Measurements from ENCODE around the gene PTPRJ. TPM values are rescaled to one million over a fixed set of nuclear protein-coding genes. Genes with fewer than 3 reads are reported as not detected.
A peak's percentile ranks its signal among the peaks of the same experiment; 100 is the strongest.

Gene PTPRJ
- total RNA-seq, 2 donors from 2014 or later = 33.2 to 83.9 TPM

- ATAC-seq = no peak
- no peaks in the 10 kb centered on the region for H3K9me3 ChIP-seq (ENCODE audit: control insufficient read depth, low read length, poor library complexity, severe bottlenecking)
- Mint-ChIP-seq H3K4me3 (no peak overlapping the region), H3K27me3 (no peaks in the 10 kb centered on the region), H3K27ac (peak overlapping the region; percentile 39), H3K4me1 (peaks cover 13% of the 10 kb centered on the region), H3K36me3 (ENCODE audit: low read depth) (peaks cover 7% of the 10 kb centered on the region)
- DNase-seq = no peak
Measured at GRCh38 chr11:48073031-48073861, 92.9 kb downstream of the PTPRJ start.

GRCh38 chr11:48074425-48075181, 94.2 kb downstream of the PTPRJ start:
- peaks cover 19% of the 10 kb centered on the region for H3K4me1 Mint-ChIP-seq
- no peaks in the 10 kb centered on the region for H3K27me3 Mint-ChIP-seq
- no peak for DNase-seq
- ATAC-seq = no peak
- H3K4me3 Mint-ChIP-seq = no peak overlapping the region
- peaks cover 9% of the 10 kb centered on the region for H3K36me3 Mint-ChIP-seq (ENCODE audit: low read depth)
- no peaks in the 10 kb centered on the region for H3K9me3 ChIP-seq (ENCODE audit: control insufficient read depth, low read length, poor library complexity, severe bottlenecking)
- H3K27ac Mint-ChIP-seq = peak overlapping the region; percentile 19

- DNase-seq (no peak), ATAC-seq (no peak)
- H3K4me1 Mint-ChIP-seq = peaks cover 23% of the 10 kb centered on the region
- no peak overlapping the region for H3K27ac Mint-ChIP-seq
- H3K36me3 Mint-ChIP-seq (ENCODE audit: low read depth) = peaks cover 9% of the 10 kb centered on the region
- no peaks in the 10 kb centered on the region for H3K27me3 Mint-ChIP-seq
- no peak overlapping the region for H3K4me3 Mint-ChIP-seq
- no peaks in the 10 kb centered on the region for H3K9me3 ChIP-seq (ENCODE audit: control insufficient read depth, low read length, poor library complexity, severe bottlenecking)
Measured at GRCh38 chr11:48075637-48076036, 95.3 kb downstream of the PTPRJ start.

- Mint-ChIP-seq H3K4me3 (no peak overlapping the region), H3K27ac (no peak overlapping the region), H3K27me3 (no peaks in the 10 kb centered on the region), H3K36me3 (ENCODE audit: low read depth) (peaks cover 9% of the 10 kb centered on the region), H3K4me1 (peaks cover 32% of the 10 kb centered on the region)
- H3K9me3 ChIP-seq (ENCODE audit: control insufficient read depth, low read length, poor library complexity, severe bottlenecking) = no peaks in the 10 kb centered on the region
- DNase-seq (no peak), ATAC-seq (no peak)
Measured at GRCh38 chr11:48077251-48077650, 96.9 kb downstream of the PTPRJ start.

- Mint-ChIP-seq H3K4me3 (no peak overlapping the region), H3K27ac (no peak overlapping the region), H3K36me3 (ENCODE audit: low read depth) (peaks cover 9% of the 10 kb centered on the region), H3K4me1 (peaks cover 34% of the 10 kb centered on the region), H3K27me3 (no peaks in the 10 kb centered on the region)
- ATAC-seq = no peak
- H3K9me3 ChIP-seq (ENCODE audit: control insufficient read depth, low read length, poor library complexity, severe bottlenecking) = no peaks in the 10 kb centered on the region
- DNase-seq = no peak
Measured at GRCh38 chr11:48078689-48079088, 98.3 kb downstream of the PTPRJ start.

- H3K9me3 ChIP-seq (ENCODE audit: control insufficient read depth, low read length, poor library complexity, severe bottlenecking) = no peaks in the 10 kb centered on the region
- ATAC-seq = no peak
- Mint-ChIP-seq H3K4me1 (peaks cover 34% of the 10 kb centered on the region), H3K4me3 (no peak overlapping the region), H3K36me3 (ENCODE audit: low read depth) (peaks cover 9% of the 10 kb centered on the region), H3K27me3 (no peaks in the 10 kb centered on the region), H3K27ac (no peak overlapping the region)
- DNase-seq = no peak
Measured at GRCh38 chr11:48079596-48079995, 99.2 kb downstream of the PTPRJ start.

- Mint-ChIP-seq H3K27me3 (no peaks in the 10 kb centered on the region), H3K4me3 (no peak overlapping the region), H3K36me3 (ENCODE audit: low read depth) (peaks cover 9% of the 10 kb centered on the region), H3K27ac (peak overlapping the region; percentile 41), H3K4me1 (peaks cover 34% of the 10 kb centered on the region)
- no peak for DNase-seq
- no peak for ATAC-seq
- no peaks in the 10 kb centered on the region for H3K9me3 ChIP-seq (ENCODE audit: control insufficient read depth, low read length, poor library complexity, severe bottlenecking)
Measured at GRCh38 chr11:48080301-48080861, 100.0 kb downstream of the PTPRJ start.

GRCh38 chr11:48081151-48082010, 101.0 kb downstream of the PTPRJ start:
- Mint-ChIP-seq H3K36me3 (ENCODE audit: low read depth) (peaks cover 9% of the 10 kb centered on the region), H3K4me1 (peaks cover 27% of the 10 kb centered on the region), H3K27me3 (no peaks in the 10 kb centered on the region), H3K27ac (peak overlapping the region; percentile 41), H3K4me3 (no peak overlapping the region)
- DNase-seq = no peak
- H3K9me3 ChIP-seq (ENCODE audit: control insufficient read depth, low read length, poor library complexity, severe bottlenecking) = no peaks in the 10 kb centered on the region
- peak; percentile 53 for ATAC-seq

GRCh38 chr11:48082771-48083170, 102.4 kb downstream of the PTPRJ start:
- Mint-ChIP-seq H3K27ac (no peak overlapping the region), H3K36me3 (ENCODE audit: low read depth) (peaks cover 8% of the 10 kb centered on the region), H3K4me1 (peaks cover 30% of the 10 kb centered on the region), H3K4me3 (no peak overlapping the region), H3K27me3 (no peaks in the 10 kb centered on the region)
- H3K9me3 ChIP-seq (ENCODE audit: control insufficient read depth, low read length, poor library complexity, severe bottlenecking) = no peaks in the 10 kb centered on the region
- ATAC-seq = no peak
- no peak for DNase-seq

GRCh38 chr11:48083421-48083820, 103.1 kb downstream of the PTPRJ start:
- DNase-seq (no peak), ATAC-seq (no peak)
- no peak overlapping the region for H3K4me3 Mint-ChIP-seq
- H3K4me1 Mint-ChIP-seq = peaks cover 28% of the 10 kb centered on the region
- H3K9me3 ChIP-seq (ENCODE audit: control insufficient read depth, low read length, poor library complexity, severe bottlenecking) = no peaks in the 10 kb centered on the region
- no peaks in the 10 kb centered on the region for H3K27me3 Mint-ChIP-seq
- H3K27ac Mint-ChIP-seq = no peak overlapping the region
- H3K36me3 Mint-ChIP-seq (ENCODE audit: low read depth) = peaks cover 3% of the 10 kb centered on the region

- peaks cover 24% of the 10 kb centered on the region for H3K4me1 Mint-ChIP-seq
- H3K4me3 Mint-ChIP-seq = no peak overlapping the region
- H3K27me3 Mint-ChIP-seq = no peaks in the 10 kb centered on the region
- no peak for ATAC-seq
- peaks cover 2% of the 10 kb centered on the region for H3K36me3 Mint-ChIP-seq (ENCODE audit: low read depth)
- no peaks in the 10 kb centered on the region for H3K9me3 ChIP-seq (ENCODE audit: control insufficient read depth, low read length, poor library complexity, severe bottlenecking)
- no peak overlapping the region for H3K27ac Mint-ChIP-seq
- no peak for DNase-seq
Measured at GRCh38 chr11:48085688-48086087, 105.3 kb downstream of the PTPRJ start.

- Mint-ChIP-seq H3K4me3 (no peak overlapping the region), H3K36me3 (ENCODE audit: low read depth) (peaks cover 2% of the 10 kb centered on the region), H3K27me3 (no peaks in the 10 kb centered on the region), H3K27ac (no peak overlapping the region), H3K4me1 (peaks cover 20% of the 10 kb centered on the region)
- no peak for ATAC-seq
- no peaks in the 10 kb centered on the region for H3K9me3 ChIP-seq (ENCODE audit: control insufficient read depth, low read length, poor library complexity, severe bottlenecking)
- DNase-seq = no peak
Measured at GRCh38 chr11:48087422-48087821, 107.1 kb downstream of the PTPRJ start.
